K562 (cell line): ENCODE measurements around the gene BEST2. TPM values are rescaled to one million over a fixed set of nuclear protein-coding genes. Genes with fewer than 3 reads are reported as not detected.

Source experiments
- ATAC-seq: fragments of 200-7000 bp; cut with Tn5 transposase; 3 replicates; pipeline ENCODE4 v1.9.1; 2020; ENCODE audit warnings: moderate library complexity
- BruUV-seq: library from RNA; stranded (reverse); fragments of 400-500 nt; replicated peaks from 2 replicates; lab custom pipeline; 2021; lab: Mats Ljungman, UMichigan
- CTCF ChIA-PET: fragments of 300-600 bp; formaldehyde crosslinking; extraction: SDS; loops from one replicate; lab custom pipeline; 2021; ENCODE audit warnings: low intra/inter-chr PET ratio; lab: Yijun Ruan, JAX
- POLR2A ChIA-PET: fragments of 300-600, 350-650 bp; sonication (Branson Sonifier 250); formaldehyde crosslinking; extraction: SDS; loops from one replicate; lab custom pipeline; 2021; ENCODE audit warnings: antibody characterized with exemption, inconsistent platforms; lab: Yijun Ruan, JAX
- DNase-seq, 4 experiments: peaks; one replicate each; pipeline versions ENCODE4 v3.0.0 to v3.0.0-alpha.2; 2011 to 2018; ENCODE audit warnings: low spot score in 3 of 4, mixed read lengths in 3 of 4; ENCODE audit errors: extremely low read depth in 1 of 4
- FAIRE-seq: peaks from 2 replicates; lab custom pipeline; 2011; peaks lifted over from hg19 to GRCh38; lab: Jason Lieb, UNC
- H2AFZ ChIP-seq: 2 replicates; pipeline ENCODE4 v1.6.0; 2011; ENCODE audit warnings: low read depth, low read length, control low read depth, inconsistent platforms
- H3K27ac ChIP-seq: fragments of 200-600 bp; 3 replicates; pipeline ENCODE4 v1.8.0; 2011; ENCODE audit warnings: low read depth, mild to moderate bottlenecking, control low read depth, inconsistent platforms, low read length, moderate library complexity, mixed read lengths; ENCODE audit errors: extremely low read depth
- H3K27me3 ChIP-seq, 2 experiments: fragments of 300-600 bp in 1 of 2; 2 replicates in 1 of 2; 3 replicates in 1 of 2; pipeline versions ENCODE4 v1.6.0 to v1.8.0; 2011; ENCODE audit warnings: inconsistent platforms in 2 of 2, low read length in 2 of 2, mild to moderate bottlenecking in 1 of 2, mixed read lengths in 1 of 2, moderate library complexity in 1 of 2; ENCODE audit not compliant: control insufficient read depth in 2 of 2, insufficient read depth in 2 of 2
- H3K36me3 ChIP-seq: fragments of 300-600 bp; 3 replicates; pipeline ENCODE4 v1.8.0; 2011; ENCODE audit warnings: mild to moderate bottlenecking, low read length, inconsistent platforms; ENCODE audit not compliant: control insufficient read depth, insufficient read depth
- H3K4me1 ChIP-seq, 2 experiments: fragments of 200-600 bp in 1 of 2; replicated peaks in 1 of 2; 2 replicates in 1 of 2; 3 replicates in 1 of 2; pipeline versions ENCODE4 v1.5.1 to v1.8.0; 2011; ENCODE audit warnings: inconsistent platforms in 2 of 2, low read length in 2 of 2, mild to moderate bottlenecking in 1 of 2, mixed read lengths in 1 of 2, moderate library complexity in 1 of 2; ENCODE audit not compliant: control insufficient read depth in 2 of 2, insufficient read depth in 2 of 2
- H3K4me2 ChIP-seq: 2 replicates; pipeline ENCODE4 v1.6.1; 2011; ENCODE audit warnings: low read length, control low read depth, inconsistent platforms, mixed read lengths; ENCODE audit not compliant: insufficient read depth
- H3K4me3 ChIP-seq: fragments of 200-600 bp; sonication (generic), shearing (Covaris generic); 2 replicates; pipeline ENCODE4 v1.5.1; 2016; ENCODE audit warnings: control low read depth, inconsistent platforms
- H3K79me2 ChIP-seq: fragments of 200-600 bp; 3 replicates; pipeline ENCODE4 v1.8.0; 2011; ENCODE audit warnings: low read length, inconsistent platforms; ENCODE audit not compliant: control insufficient read depth, insufficient read depth
- H3K9ac ChIP-seq, 2 experiments: 2 replicates each; pipeline versions ENCODE4 v1.6.0 to v1.6.1; 2011; ENCODE audit warnings: low read depth in 2 of 2, low read length in 2 of 2, control low read depth in 1 of 2, inconsistent platforms in 1 of 2, mild to moderate bottlenecking in 1 of 2, mixed read lengths in 1 of 2; ENCODE audit not compliant: insufficient read depth in 1 of 2
- H3K9me1 ChIP-seq: one replicate; pipeline ENCODE4 v1.6.0; 2011; ENCODE audit warnings: inconsistent platforms, mild to moderate bottlenecking, low read length, moderate library complexity; ENCODE audit not compliant: control insufficient read depth, insufficient read depth
- H3K9me3 ChIP-seq: replicated peaks from 2 replicates; pipeline ENCODE4 v1.5.1; 2011; ENCODE audit warnings: low read depth, low read length, inconsistent platforms; ENCODE audit not compliant: control insufficient read depth, insufficient read depth
- H4K20me1 ChIP-seq: replicated peaks from 2 replicates; pipeline ENCODE4 v1.6.1; 2011; ENCODE audit warnings: low read length, inconsistent platforms, mixed read lengths; ENCODE audit not compliant: control insufficient read depth, insufficient read depth
- CCAR2 ChIP-seq: fragments of 200-400 bp; formaldehyde crosslinking; IDR thresholded peaks from 2 replicates; pipeline ENCODE4 v1.6.1; 2017; ENCODE audit warnings: mild to moderate bottlenecking, low read depth, low read length
- DPF2 ChIP-seq: fragments of 450-650 bp; IDR thresholded peaks from 2 replicates; pipeline ENCODE4 v1.6.1; 2016
- FOXK2 ChIP-seq, 2 experiments: fragments of 450-650 bp; IDR thresholded peaks in 1 of 2; conservative IDR thresholded peaks in 1 of 2; 2 replicates each; pipeline ENCODE4 v1.6.1; 2016; ENCODE audit warnings: low read depth in 2 of 2, mild to moderate bottlenecking in 1 of 2
- NR4A1 ChIP-seq, 2 experiments: fragments of 250-450 bp in 1 of 2; fragments of 450-650 bp in 1 of 2; sonication (Bioruptor Pico) in 1 of 2; IDR thresholded peaks; 2 replicates each; pipeline versions ENCODE4 v1.4.0 to v1.6.1; 2016 to 2020; ENCODE audit warnings: mild to moderate bottlenecking in 2 of 2, missing compliant biosample characterization in 1 of 2, missing genetic modification characterization in 1 of 2, moderate library complexity in 1 of 2
- ZNF561 ChIP-seq: fragments of 450-650 bp; formaldehyde crosslinking; conservative IDR thresholded peaks from 2 replicates; pipeline ENCODE4 v1.4.0; 2020; ENCODE audit warnings: mild to moderate bottlenecking, moderate library complexity
- ZNF586 ChIP-seq: fragments of 450-650 bp; formaldehyde crosslinking; conservative IDR thresholded peaks from 2 replicates; pipeline ENCODE4 v1.4.0; 2020; ENCODE audit warnings: mild to moderate bottlenecking, moderate library complexity
- WGBS: fragments of 100-300 bp; shearing (Covaris generic); methylation state at CpG from one replicate; pipeline ENCODE4 v1.1.6; 2016; ENCODE audit warnings: low coverage, mixed read lengths; ENCODE audit not compliant: insufficient coverage; ENCODE audit errors: missing lambda C conversion rate; 5-methylcytosine and 5-hydroxymethylcytosine counted together
- in situ Hi-C: fragments of 300-500 bp; cut with MboI; formaldehyde crosslinking; loops from 4 replicates; pipeline ENCODE4 v1.15.0; 2018; ENCODE audit warnings: inconsistent platforms, mixed read lengths
- intact Hi-C: fragments of 100-400 bp; cut with micrococcal nuclease; formaldehyde crosslinking; loops from 2 replicates; pipeline ENCODE4 v1.14.2; 2022
- polyA plus RNA-seq, 8 experiments: library from polyadenylated mRNA; depleted of rRNA in 4 of 8; stranded (reverse) in 5 of 8; unstranded in 3 of 8; fragments of >200 nt; fragmentation: Nextera tagmentation in 2 of 8; fragmentation: Illumina TruSeq in 1 of 8; extraction: Ambion mirVana in 2 of 8; extraction: Trizol in 1 of 8; gene quantifications; 2 replicates each; pipeline versions ENCODE4 v1.2.1 to v1.2.3, GENCODE V29; 2011 to 2014; ENCODE audit warnings: inconsistent platforms in 1 of 8, missing spikeins in 1 of 8
- total RNA-seq, 7 experiments: library from RNA; depleted of rRNA in 6 of 7; stranded (reverse); fragments of >200 nt in 6 of 7; fragmentation: Illumina TruSeq in 2 of 7; extraction: Trizol in 2 of 7; gene quantifications; 2 replicates each; pipeline versions ENCODE4 v1.2.1 to v1.2.3, GENCODE V29; 2011 to 2021; ENCODE audit warnings: low replicate concordance in 1 of 7
- TF ChIP-seq, protein P1 (sequence below): fragments of 450-650 bp; formaldehyde crosslinking; IDR thresholded peaks from 2 replicates; pipeline ENCODE4 v1.4.0; 2022; ENCODE audit warnings: missing genetic modification characterization
- TF ChIP-seq, protein P2 (sequence below): sonication (generic); formaldehyde crosslinking; IDR thresholded peaks from 2 replicates; pipeline ENCODE4 v1.8.0; 2022; ENCODE audit warnings: missing genetic modification reagents, mild to moderate bottlenecking, moderate library complexity, borderline replicate concordance
- TF ChIP-seq, protein P3 (sequence below): IDR thresholded peaks from 2 replicates; pipeline ENCODE4 v1.6.1; 2011; ENCODE audit not compliant: insufficient read length; ENCODE audit errors: extremely low read depth
- TF ChIP-seq, protein P4 (sequence below): fragments of 250-450 bp; sonication (Bioruptor Pico); IDR thresholded peaks from 2 replicates; pipeline ENCODE4 v1.4.0; 2020; ENCODE audit warnings: mild to moderate bottlenecking, moderate library complexity

BEST2 gene
- total and polyA plus RNA-seq, 9 of the 15 experiments (the other 6 are each of a cell fraction or from before 2014, with no cell fraction given) = not detected

DNA sequence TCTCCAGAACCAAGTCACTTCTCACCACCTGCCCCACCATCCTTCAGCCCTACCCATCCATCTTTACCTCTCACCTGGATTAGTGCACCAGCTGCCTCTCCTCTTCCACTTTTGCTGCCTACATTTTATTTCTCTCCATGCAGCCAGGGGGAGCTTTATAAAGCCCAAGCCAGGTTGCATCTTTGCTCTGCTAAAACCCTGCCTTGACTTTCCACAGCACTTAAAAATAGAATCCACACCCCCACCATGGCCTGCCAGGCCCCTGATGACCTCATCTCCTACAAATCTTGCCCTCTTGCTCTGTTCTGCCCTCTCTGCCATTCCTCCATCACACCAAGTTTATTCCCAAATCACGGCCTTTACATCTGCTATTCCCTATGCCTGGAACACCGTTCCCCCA lies 22.0 kb downstream of the BEST2 start (continued):
- TF ChIP-seq NR4A1 (CRISPR knock-in tag; IDR thresholded peaks at IDR 0.05) (no peak), NR4A1 (tag; IDR thresholded peaks at IDR 0.05) (no peak)

DNA sequence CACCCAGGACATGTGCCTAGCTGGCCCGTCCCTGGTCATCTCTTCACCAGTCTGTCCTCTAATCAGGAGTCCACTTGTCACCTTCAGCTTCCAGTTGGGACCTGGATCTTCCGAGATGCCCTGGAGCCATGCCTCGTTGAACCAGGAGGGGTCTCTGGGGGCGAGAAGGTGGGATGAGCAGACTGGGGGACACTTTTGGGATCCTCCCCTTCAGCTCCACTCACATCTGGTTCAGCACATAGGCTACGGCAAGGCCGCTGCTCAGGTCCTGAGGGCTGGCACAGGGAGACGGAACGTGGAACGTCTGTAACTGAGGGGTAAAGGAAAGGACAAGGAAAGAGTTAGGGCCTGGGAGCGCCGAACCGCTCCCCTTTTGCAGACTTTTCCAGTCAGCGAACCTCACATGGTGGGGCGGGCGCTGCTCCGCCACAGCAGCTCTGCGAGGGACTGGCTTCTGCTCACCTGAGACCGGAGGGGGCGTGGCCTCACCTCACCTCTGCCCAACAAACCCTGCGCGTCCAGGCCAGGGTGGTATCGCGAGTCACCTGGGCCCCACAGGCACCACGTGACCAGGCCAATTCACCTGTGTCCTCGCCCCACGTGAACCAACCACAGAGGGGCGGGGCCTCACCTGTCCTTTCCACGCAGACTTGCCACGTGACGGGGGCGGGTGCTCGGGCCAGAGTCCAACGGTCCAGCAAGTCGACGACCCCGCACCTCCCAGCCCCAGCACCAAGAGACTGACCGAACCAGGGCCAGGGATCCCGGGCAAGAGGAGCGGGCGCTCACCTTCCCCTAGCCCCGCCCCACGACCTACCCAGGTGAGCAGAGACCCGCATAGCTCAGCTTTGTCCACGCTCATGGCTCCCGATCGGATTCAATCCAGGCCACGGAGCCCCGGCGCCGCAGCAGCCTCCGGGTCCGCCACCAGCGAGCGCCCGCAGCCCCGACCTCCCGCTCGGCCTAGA lies 23.3 kb downstream of the BEST2 start, which contains the start of gene HOOK2:
Gene HOOK2, minus strand, starts transcription at position 965 of the 968 bp plus-strand sequence. Its CDS starts 103 bp downstream, at position 862.
- peaks cover 6% of the 10 kb centered on the region; the same call in 1 of the 3 replicates for H3K79me2 ChIP-seq
- peaks cover 18 to 55% of the 10 kb centered on the region in 2 experiments; a peak in 4 of 5 replicates for H3K4me1 ChIP-seq
- H3K27ac ChIP-seq = peak within 1 kb of the TSS; percentile 52; the same call in 2 of the 3 replicates
- in situ Hi-C loops (no loop called here), intact Hi-C loops (loop anchor here (5.0 kb wide), 1 partner anchor 67 kb away; no protein-coding TSS in a partner anchor)
- peak within 1 kb of the TSS; percentile 91 for H3K4me2 ChIP-seq
- 20% methylated on average over 40 of the region's 58 CpGs for WGBS
- POLR2A ChIA-PET = interaction anchor here (0.6 to 1.7 kb wide), 4 partner anchors 38 to 540 kb away, joined by 3 to 5 read pairs (median 4); partner anchors contain the start of gene GET3
- no TSS peak for BruUV-seq
- H3K4me3 ChIP-seq = peak within 1 kb of the TSS; percentile 67
- H3K36me3 ChIP-seq = no peaks in the 10 kb centered on the region
- peak within 1 kb of the TSS; percentile 70 to 96 for H3K9ac ChIP-seq
- DNase-seq (peak in 3 of 4 experiments; percentile 32 to 71 (median 70)), FAIRE-seq (no peak), ATAC-seq (no peak)
- H2AFZ ChIP-seq = peak within 1 kb of the TSS; percentile 91
- no peaks in the 10 kb centered on the region for H4K20me1 ChIP-seq
- no peaks in the 10 kb centered on the region for H3K9me3 ChIP-seq
- H3K27me3 ChIP-seq = no peaks in the 10 kb centered on the region
- CTCF ChIA-PET = interaction anchor here (0.5 to 4.1 kb wide), 5 partner anchors 12 to 73 kb away, joined by 3 to 30 read pairs (median 6); partner anchors contain the start of gene MAST1
- no peaks in the 10 kb centered on the region for H3K9me1 ChIP-seq
- no peak for TF ChIP-seq CCAR2
- TF ChIP-seq, protein P1, sequence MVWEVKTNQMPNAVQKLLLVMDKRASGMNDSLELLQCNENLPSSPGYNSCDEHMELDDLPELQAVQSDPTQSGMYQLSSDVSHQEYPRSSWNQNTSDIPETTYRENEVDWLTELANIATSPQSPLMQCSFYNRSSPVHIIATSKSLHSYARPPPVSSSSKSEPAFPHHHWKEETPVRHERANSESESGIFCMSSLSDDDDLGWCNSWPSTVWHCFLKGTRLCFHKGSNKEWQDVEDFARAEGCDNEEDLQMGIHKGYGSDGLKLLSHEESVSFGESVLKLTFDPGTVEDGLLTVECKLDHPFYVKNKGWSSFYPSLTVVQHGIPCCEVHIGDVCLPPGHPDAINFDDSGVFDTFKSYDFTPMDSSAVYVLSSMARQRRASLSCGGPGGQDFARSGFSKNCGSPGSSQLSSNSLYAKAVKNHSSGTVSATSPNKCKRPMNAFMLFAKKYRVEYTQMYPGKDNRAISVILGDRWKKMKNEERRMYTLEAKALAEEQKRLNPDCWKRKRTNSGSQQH = 0 out of 2 replicates have a peak, but pooled peaks have one; percentile 61
- TF ChIP-seq, protein P2, sequence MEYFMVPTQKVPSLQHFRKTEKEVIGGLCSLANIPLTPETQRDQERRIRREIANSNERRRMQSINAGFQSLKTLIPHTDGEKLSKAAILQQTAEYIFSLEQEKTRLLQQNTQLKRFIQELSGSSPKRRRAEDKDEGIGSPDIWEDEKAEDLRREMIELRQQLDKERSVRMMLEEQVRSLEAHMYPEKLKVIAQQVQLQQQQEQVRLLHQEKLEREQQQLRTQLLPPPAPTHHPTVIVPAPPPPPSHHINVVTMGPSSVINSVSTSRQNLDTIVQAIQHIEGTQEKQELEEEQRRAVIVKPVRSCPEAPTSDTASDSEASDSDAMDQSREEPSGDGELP (CRISPR knock-in tag) = 0 out of 2 replicates have a peak, but pooled peaks have one; percentile 37
- TF ChIP-seq, protein P3, sequence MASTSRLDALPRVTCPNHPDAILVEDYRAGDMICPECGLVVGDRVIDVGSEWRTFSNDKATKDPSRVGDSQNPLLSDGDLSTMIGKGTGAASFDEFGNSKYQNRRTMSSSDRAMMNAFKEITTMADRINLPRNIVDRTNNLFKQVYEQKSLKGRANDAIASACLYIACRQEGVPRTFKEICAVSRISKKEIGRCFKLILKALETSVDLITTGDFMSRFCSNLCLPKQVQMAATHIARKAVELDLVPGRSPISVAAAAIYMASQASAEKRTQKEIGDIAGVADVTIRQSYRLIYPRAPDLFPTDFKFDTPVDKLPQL = no peak
- TF ChIP-seq, protein P4, sequence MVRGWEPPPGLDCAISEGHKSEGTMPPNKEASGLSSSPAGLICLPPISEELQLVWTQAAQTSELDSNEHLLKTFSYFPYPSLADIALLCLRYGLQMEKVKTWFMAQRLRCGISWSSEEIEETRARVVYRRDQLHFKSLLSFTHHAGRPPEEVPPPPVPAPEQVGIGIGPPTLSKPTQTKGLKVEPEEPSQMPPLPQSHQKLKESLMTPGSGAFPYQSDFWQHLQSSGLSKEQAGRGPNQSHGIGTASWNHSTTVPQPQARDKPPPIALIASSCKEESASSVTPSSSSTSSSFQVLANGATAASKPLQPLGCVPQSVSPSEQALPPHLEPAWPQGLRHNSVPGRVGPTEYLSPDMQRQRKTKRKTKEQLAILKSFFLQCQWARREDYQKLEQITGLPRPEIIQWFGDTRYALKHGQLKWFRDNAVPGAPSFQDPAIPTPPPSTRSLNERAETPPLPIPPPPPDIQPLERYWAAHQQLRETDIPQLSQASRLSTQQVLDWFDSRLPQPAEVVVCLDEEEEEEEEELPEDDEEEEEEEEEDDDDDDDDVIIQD (CRISPR knock-in tag) = peak; percentile 30; the same call in 1 of the 2 replicates
- TF ChIP-seq ZNF586 (CRISPR knock-in tag) = no peak
- TF ChIP-seq FOXK2 (conservative IDR thresholded peaks at IDR 0.05 in 1 of 2, IDR thresholded peaks at IDR 0.05 in 1 of 2; ENCODE audit: low read depth in 2 of 2) = no peak
- no peak for TF ChIP-seq DPF2
- no peak for TF ChIP-seq ZNF561
